ENCODE measurements around the gene PDIA6. TPM values are rescaled to one million over a fixed set of nuclear protein-coding genes. Genes with fewer than 3 reads are reported as not detected.

The PDIA6 gene
- total and polyA plus RNA-seq, 2 donors (not counting 1 experiment from before 2014, with no cell fraction given): 420 to 491 TPM

- no peaks in the 10 kb centered on the region for H3K36me3 ChIP-seq (ENCODE audit: control insufficient read depth, insufficient read depth, low read length)
These were observed 74.4 kb downstream of the PDIA6 start for GRCh38 chr2:10738192-10738591.

DNA sequence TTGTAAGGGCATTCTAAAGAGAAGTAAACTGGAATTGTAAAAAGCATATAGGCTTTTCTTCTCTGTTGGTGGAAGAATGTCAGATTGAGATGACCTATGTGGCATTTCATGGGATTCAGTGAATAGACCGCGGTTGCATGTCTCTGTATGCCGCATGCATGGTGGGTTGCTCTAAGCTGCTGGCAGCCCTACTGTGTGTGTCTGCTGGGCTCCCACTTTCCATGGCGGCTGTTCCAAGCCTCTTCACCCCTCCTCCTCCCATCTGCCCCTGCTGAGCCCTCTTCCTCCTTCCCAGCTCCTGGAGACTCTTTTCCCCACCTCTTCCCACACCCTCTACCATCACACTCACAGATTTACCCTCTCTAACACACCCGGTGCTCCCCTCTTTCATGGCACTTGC is 78.6 kb downstream of the PDIA6 start:
- Histone ChIP-seq H3K27me3 (ENCODE audit: control insufficient read depth, insufficient read depth, low read length) (no peaks in the 10 kb centered on the region), H3K27ac (ENCODE audit: insufficient read depth, low read length) (no peak overlapping the region), H3K36me3 (ENCODE audit: control insufficient read depth, insufficient read depth, low read length) (no peaks in the 10 kb centered on the region), H2AFZ (ENCODE audit: low read length) (no peak overlapping the region), H3K79me2 (ENCODE audit: control insufficient read depth, insufficient read depth, low read length) (no peaks in the 10 kb centered on the region), H3K4me3 (replicated peaks in 1 of 4; ENCODE audit: control extremely low read depth in 1 of 4, insufficient read depth in 1 of 4, low read depth in 3 of 4, low read length in 4 of 4) (no peak overlapping the region), H3K4me1 (ENCODE audit: control insufficient read depth, extremely low read depth, insufficient read depth, low read length) (no peaks in the 10 kb centered on the region), H3K4me2 (ENCODE audit: extremely low read depth, insufficient read depth, low read length) (no peak overlapping the region), H4K20me1 (ENCODE audit: control insufficient read depth, extremely low read depth, insufficient read depth, low read length) (no peaks in the 10 kb centered on the region), H3K9me3 (ENCODE audit: control insufficient read depth, insufficient read depth, low read depth, low read length) (no peaks in the 10 kb centered on the region), H3K9ac (ENCODE audit: insufficient read depth, low read length) (no peak overlapping the region)
- TF ChIP-seq CTCF (conservative IDR thresholded peaks at IDR 0.05 in 1 of 2, IDR thresholded peaks at IDR 0.05 in 1 of 2; ENCODE audit: low read depth in 1 of 2, low read length in 2 of 2) (no peak), EZH2 (IDR thresholded peaks at IDR 0.05; ENCODE audit: low read length, missing control alignments) (no peak)
- no peak for DNase-seq (ENCODE audit: low read depth in 2 of 2)

More at GRCh38 chr2:10738192-10738591, 74.4 kb downstream of the PDIA6 start:
- TF ChIP-seq EZH2 (IDR thresholded peaks at IDR 0.05; ENCODE audit: low read length, missing control alignments) (no peak), CTCF (conservative IDR thresholded peaks at IDR 0.05 in 1 of 2, IDR thresholded peaks at IDR 0.05 in 1 of 2; ENCODE audit: low read depth in 1 of 2, low read length in 2 of 2) (no peak)
- Histone ChIP-seq H3K4me3 (replicated peaks in 1 of 4; ENCODE audit: control extremely low read depth in 1 of 4, insufficient read depth in 1 of 4, low read depth in 3 of 4, low read length in 4 of 4) (no peak overlapping the region), H3K9me3 (ENCODE audit: control insufficient read depth, insufficient read depth, low read depth, low read length) (no peaks in the 10 kb centered on the region), H3K4me1 (ENCODE audit: control insufficient read depth, extremely low read depth, insufficient read depth, low read length) (no peaks in the 10 kb centered on the region), H3K9ac (ENCODE audit: insufficient read depth, low read length) (no peak overlapping the region), H3K27ac (ENCODE audit: insufficient read depth, low read length) (no peak overlapping the region), H3K79me2 (ENCODE audit: control insufficient read depth, insufficient read depth, low read length) (no peaks in the 10 kb centered on the region), H4K20me1 (ENCODE audit: control insufficient read depth, extremely low read depth, insufficient read depth, low read length) (no peaks in the 10 kb centered on the region), H3K27me3 (ENCODE audit: control insufficient read depth, insufficient read depth, low read length) (no peaks in the 10 kb centered on the region), H3K4me2 (ENCODE audit: extremely low read depth, insufficient read depth, low read length) (no peak overlapping the region), H2AFZ (ENCODE audit: low read length) (no peak overlapping the region)
- no peak for DNase-seq (ENCODE audit: low read depth in 2 of 2)

GRCh38 chr2:10733566-10733925 is 79.0 kb downstream of the PDIA6 start:
- no peak overlapping the region for H3K9ac ChIP-seq (ENCODE audit: insufficient read depth, low read length)
- DNase-seq (ENCODE audit: low read depth in 2 of 2): no peak
- H3K27ac ChIP-seq (ENCODE audit: insufficient read depth, low read length): no peak overlapping the region
- TF ChIP-seq CTCF (conservative IDR thresholded peaks at IDR 0.05 in 1 of 2, IDR thresholded peaks at IDR 0.05 in 1 of 2; ENCODE audit: low read depth in 1 of 2, low read length in 2 of 2): no peak
- no peak for TF ChIP-seq EZH2 (IDR thresholded peaks at IDR 0.05; ENCODE audit: low read length, missing control alignments)
- no peaks in the 10 kb centered on the region for H3K9me3 ChIP-seq (ENCODE audit: control insufficient read depth, insufficient read depth, low read depth, low read length)
- no peak overlapping the region for H3K4me3 ChIP-seq (replicated peaks in 1 of 4; ENCODE audit: control extremely low read depth in 1 of 4, insufficient read depth in 1 of 4, low read depth in 3 of 4, low read length in 4 of 4)
- no peaks in the 10 kb centered on the region for H3K79me2 ChIP-seq (ENCODE audit: control insufficient read depth, insufficient read depth, low read length)
- no peaks in the 10 kb centered on the region for H3K36me3 ChIP-seq (ENCODE audit: control insufficient read depth, insufficient read depth, low read length)
- H4K20me1 ChIP-seq (ENCODE audit: control insufficient read depth, extremely low read depth, insufficient read depth, low read length): no peaks in the 10 kb centered on the region
- H3K4me2 ChIP-seq (ENCODE audit: extremely low read depth, insufficient read depth, low read length): no peak overlapping the region
- H3K4me1 ChIP-seq (ENCODE audit: control insufficient read depth, extremely low read depth, insufficient read depth, low read length): no peaks in the 10 kb centered on the region
- H3K27me3 ChIP-seq (ENCODE audit: control insufficient read depth, insufficient read depth, low read length): no peaks in the 10 kb centered on the region
- no peak overlapping the region for H2AFZ ChIP-seq (ENCODE audit: low read length)

Other genes starting within 250 kb of the PDIA6 start
- 24.4 and 28.5 TPM in 2 replicates for gene NOL10, start 122.8 kb downstream of the PDIA6 start, total RNA-seq
- gene NOL10, start 122.8 kb downstream of the PDIA6 start, polyA plus RNA-seq: 28.2 and 30.3 TPM in 2 replicates
- under 0.01 TPM in 2 replicates for gene ATP6V1C2, start 91.2 kb downstream of the PDIA6 start, total RNA-seq
- 0.03 TPM in 1 of 2 replicates, not detected in the other for gene ATP6V1C2, start 91.2 kb downstream of the PDIA6 start, polyA plus RNA-seq
- gene KCNF1, start 99.1 kb upstream of the PDIA6 start, total RNA-seq: 0.51 and 2.6 TPM in 2 replicates
- gene KCNF1, start 99.1 kb upstream of the PDIA6 start, polyA plus RNA-seq: 0.22 and 1.7 TPM in 2 replicates

Measured in fibroblast of lung (primary cell).